Astrocyte of the hippocampus (primary cell): ENCODE measurements around the gene TST.
"Not testable (repeated sequence)": the region's sequence is repeated elsewhere in the genome, so short reads cannot be mapped to it uniquely, and the experiment has no call there.

Source experiments
- DNase-seq: peaks from one replicate; pipeline ENCODE4 v3.0.0; 2011; ENCODE audit warnings: low read depth, low spot score

Gene TST

GRCh38 chr22:37015587-37015878 lies 3.7 kb downstream of the TST start:
- no peak for DNase-seq

- no peak for DNase-seq
These were observed 4.2 kb downstream of the TST start for GRCh38 chr22:37014835-37015586.

- no peak for DNase-seq
These were observed 4.8 kb downstream of the TST start for GRCh38 chr22:37014415-37014806.

GRCh38 chr22:37012956-37013355 lies 6.3 kb downstream of the TST start:
- no peak for DNase-seq

- DNase-seq: no peak
These were observed 6.9 kb downstream of the TST start for GRCh38 chr22:37012262-37012904.

GRCh38 chr22:37011472-37011871 lies 7.8 kb downstream of the TST start:
- DNase-seq: no peak

GRCh38 chr22:37010976-37011375 lies 8.3 kb downstream of the TST start:
- no peak for DNase-seq

- DNase-seq: no peak
These were observed 9.1 kb downstream of the TST start for GRCh38 chr22:37010174-37010573.

GRCh38 chr22:37009490-37009889 lies 9.8 kb downstream of the TST start:
- no peak for DNase-seq

GRCh38 chr22:37008365-37008764 lies 10.9 kb downstream of the TST start:
- DNase-seq: no peak

GRCh38 chr22:37007651-37008050 lies 11.6 kb downstream of the TST start:
- DNase-seq: no peak

GRCh38 chr22:37002633-37003032 lies 16.6 kb downstream of the TST start:
- no peak for DNase-seq

GRCh38 chr22:37001826-37002225 lies 17.4 kb downstream of the TST start:
- no peak for DNase-seq

GRCh38 chr22:37000676-37001534 lies 18.3 kb downstream of the TST start:
- no peak for DNase-seq

GRCh38 chr22:36999463-36999862 lies 19.8 kb downstream of the TST start:
- DNase-seq: no peak

- DNase-seq: no peak
These were observed 20.5 kb downstream of the TST start for GRCh38 chr22:36998620-36999351.

- no peak for DNase-seq
These were observed 21.5 kb downstream of the TST start for GRCh38 chr22:36997746-36998145.

- no peak for DNase-seq
These were observed 28.0 kb downstream of the TST start for GRCh38 chr22:36991206-36991605.

GRCh38 chr22:36990457-36990856 lies 28.8 kb downstream of the TST start:
- DNase-seq: no peak

GRCh38 chr22:36989012-36989411 lies 30.2 kb downstream of the TST start:
- DNase-seq: not testable (repeated sequence)

GRCh38 chr22:36988075-36988832 lies 31.0 kb downstream of the TST start:
- no peak for DNase-seq
